ENCODE measurements around the gene TMEM30B. TPM values are rescaled to one million over a fixed set of nuclear protein-coding genes. Genes with fewer than 3 reads are reported as not detected.
"Not testable (repeated sequence)": the region's sequence is repeated elsewhere in the genome, so short reads cannot be mapped to it uniquely, and the experiment has no call there.

The TMEM30B gene
- total RNA-seq, 2 donors from 2014 or later = 27.3 to 50.2 TPM

GRCh38 chr14:61250063-61250462, 31.1 kb downstream of the TMEM30B start:
- no peak for DNase-seq (ENCODE audit: low spot score)
- intact Hi-C loops (cut with DNase I) = loop anchor here (5.0 kb wide), 1 partner anchor 628 kb away; no protein-coding TSS in a partner anchor

GRCh38 chr14:61247935-61248334, 33.2 kb downstream of the TMEM30B start:
- intact Hi-C loops (cut with DNase I) = no loop called here
- no peak for DNase-seq (ENCODE audit: low spot score)

GRCh38 chr14:61246721-61247120, 34.4 kb downstream of the TMEM30B start:
- intact Hi-C loops (cut with DNase I) = no loop called here
- DNase-seq (ENCODE audit: low spot score) = no peak

- intact Hi-C loops (cut with DNase I) = no loop called here
- DNase-seq (ENCODE audit: low spot score) = no peak
Observed at GRCh38 chr14:61244009-61244408, 37.1 kb downstream of the TMEM30B start.

GRCh38 chr14:61240206-61240605, 40.9 kb downstream of the TMEM30B start:
- intact Hi-C loops (cut with DNase I) = no loop called here
- DNase-seq (ENCODE audit: low spot score) = no peak

GRCh38 chr14:61239285-61239684, 41.9 kb downstream of the TMEM30B start:
- intact Hi-C loops (cut with DNase I) = not testable (repeated sequence)

GRCh38 chr14:61238611-61239245, 42.4 kb downstream of the TMEM30B start:
- intact Hi-C loops (cut with DNase I) = no loop called here
- DNase-seq (ENCODE audit: low spot score) = no peak

More at GRCh38 chr14:61239285-61239684, 41.9 kb downstream of the TMEM30B start:
- DNase-seq (ENCODE audit: low spot score) = not testable (repeated sequence)

GRCh38 chr14:61234215-61234916, 46.8 kb downstream of the TMEM30B start:
- no peak for DNase-seq (ENCODE audit: low spot score)
- intact Hi-C loops (cut with DNase I) = no loop called here

- DNase-seq (ENCODE audit: low spot score) = no peak
- intact Hi-C loops (cut with DNase I) = no loop called here
Observed at GRCh38 chr14:61233436-61233956, 47.6 kb downstream of the TMEM30B start.

GRCh38 chr14:61231810-61232209, 49.3 kb downstream of the TMEM30B start:
- intact Hi-C loops (cut with DNase I) = no loop called here
- no peak for DNase-seq (ENCODE audit: low spot score)

GRCh38 chr14:61229981-61230380, 51.2 kb downstream of the TMEM30B start:
- intact Hi-C loops (cut with DNase I) = no loop called here
- no peak for DNase-seq (ENCODE audit: low spot score)

- DNase-seq (ENCODE audit: low spot score) = no peak
- intact Hi-C loops (cut with DNase I) = no loop called here
Observed at GRCh38 chr14:61229475-61229888, 51.7 kb downstream of the TMEM30B start.

GRCh38 chr14:61227884-61228591, 53.1 kb downstream of the TMEM30B start:
- no peak for DNase-seq (ENCODE audit: low spot score)
- intact Hi-C loops (cut with DNase I) = no loop called here

Other genes starting within 250 kb of the TMEM30B start
- gene PRKCH, start 40.2 kb upstream of the TMEM30B start, total RNA-seq = 10 to 100 TPM; 37.3 to 37.5 TPM